ENCODE measurements around the gene LMO3. TPM values are rescaled to one million over a fixed set of nuclear protein-coding genes. Genes with fewer than 3 reads are reported as not detected.

LMO3 gene
- total RNA-seq, 1 donor from 2014 or later, result 1.5 TPM

DNA sequence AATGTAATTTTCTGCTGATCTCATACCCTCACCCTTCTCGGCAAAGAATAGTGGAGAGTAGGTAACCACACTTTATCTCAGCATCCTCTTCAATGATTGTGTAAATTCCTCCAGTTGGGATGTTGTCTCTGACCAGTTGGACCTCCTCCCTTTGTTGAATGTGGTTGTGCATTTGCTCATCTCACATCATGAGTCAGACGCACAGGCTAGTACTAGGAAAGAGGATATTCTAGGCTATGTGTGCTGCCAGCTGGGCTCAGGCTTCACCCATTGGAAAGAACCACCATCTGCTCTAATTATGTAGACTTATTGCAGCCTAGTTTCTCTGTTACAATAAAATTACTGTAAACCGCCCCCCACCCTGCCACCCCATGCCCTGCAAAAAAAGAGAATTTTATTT is 90.3 kb downstream of the LMO3 start:
- no peaks in the 10 kb centered on the region for H3K36me3 ChIP-seq
- H3K4me1 ChIP-seq, result no peaks in the 10 kb centered on the region
- H3K27me3 ChIP-seq (ENCODE audit: low read depth), result no peaks in the 10 kb centered on the region
- H3K4me3 ChIP-seq, result no peak overlapping the region
- H3K9me3 ChIP-seq (replicated peaks), result no peaks in the 10 kb centered on the region
- no peak for DNase-seq
- TF ChIP-seq, protein P1, sequence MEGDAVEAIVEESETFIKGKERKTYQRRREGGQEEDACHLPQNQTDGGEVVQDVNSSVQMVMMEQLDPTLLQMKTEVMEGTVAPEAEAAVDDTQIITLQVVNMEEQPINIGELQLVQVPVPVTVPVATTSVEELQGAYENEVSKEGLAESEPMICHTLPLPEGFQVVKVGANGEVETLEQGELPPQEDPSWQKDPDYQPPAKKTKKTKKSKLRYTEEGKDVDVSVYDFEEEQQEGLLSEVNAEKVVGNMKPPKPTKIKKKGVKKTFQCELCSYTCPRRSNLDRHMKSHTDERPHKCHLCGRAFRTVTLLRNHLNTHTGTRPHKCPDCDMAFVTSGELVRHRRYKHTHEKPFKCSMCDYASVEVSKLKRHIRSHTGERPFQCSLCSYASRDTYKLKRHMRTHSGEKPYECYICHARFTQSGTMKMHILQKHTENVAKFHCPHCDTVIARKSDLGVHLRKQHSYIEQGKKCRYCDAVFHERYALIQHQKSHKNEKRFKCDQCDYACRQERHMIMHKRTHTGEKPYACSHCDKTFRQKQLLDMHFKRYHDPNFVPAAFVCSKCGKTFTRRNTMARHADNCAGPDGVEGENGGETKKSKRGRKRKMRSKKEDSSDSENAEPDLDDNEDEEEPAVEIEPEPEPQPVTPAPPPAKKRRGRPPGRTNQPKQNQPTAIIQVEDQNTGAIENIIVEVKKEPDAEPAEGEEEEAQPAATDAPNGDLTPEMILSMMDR (IDR thresholded peaks at IDR 0.05; ENCODE audit: borderline replicate concordance), result no peak
- intact Hi-C loops (cut with micrococcal nuclease), result no loop called here
- H3K27ac ChIP-seq (replicated peaks), result no peak overlapping the region

DNA sequence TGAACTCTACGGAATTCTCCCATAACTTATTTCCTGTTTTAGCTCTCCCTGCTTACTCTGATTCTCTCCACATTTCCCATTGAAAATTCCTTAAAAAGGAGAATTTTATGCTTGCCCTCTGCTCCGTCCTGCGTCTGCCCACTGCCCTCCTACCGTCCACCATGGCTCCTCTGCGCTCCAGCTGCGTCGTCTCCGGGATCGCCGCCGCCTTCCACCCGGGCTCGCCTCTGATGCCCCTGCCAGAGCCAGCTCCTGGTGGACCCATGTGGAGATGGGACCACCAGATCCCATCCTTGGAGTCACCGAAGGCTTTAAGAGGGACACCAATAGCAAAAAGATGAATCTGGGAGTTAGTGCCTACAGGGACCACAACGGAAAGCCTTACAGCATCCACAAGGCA is 92.7 kb downstream of the LMO3 start:
- TF ChIP-seq, protein P1 (IDR thresholded peaks at IDR 0.05; ENCODE audit: borderline replicate concordance), result no peak
- Histone ChIP-seq H3K4me1 (no peaks in the 10 kb centered on the region), H3K36me3 (no peaks in the 10 kb centered on the region), H3K9me3 (replicated peaks) (no peaks in the 10 kb centered on the region), H3K27ac (replicated peaks) (no peak overlapping the region), H3K4me3 (no peak overlapping the region), H3K27me3 (ENCODE audit: low read depth) (no peaks in the 10 kb centered on the region)
- no peak for DNase-seq
- intact Hi-C loops (cut with micrococcal nuclease), result no loop called here

DNA sequence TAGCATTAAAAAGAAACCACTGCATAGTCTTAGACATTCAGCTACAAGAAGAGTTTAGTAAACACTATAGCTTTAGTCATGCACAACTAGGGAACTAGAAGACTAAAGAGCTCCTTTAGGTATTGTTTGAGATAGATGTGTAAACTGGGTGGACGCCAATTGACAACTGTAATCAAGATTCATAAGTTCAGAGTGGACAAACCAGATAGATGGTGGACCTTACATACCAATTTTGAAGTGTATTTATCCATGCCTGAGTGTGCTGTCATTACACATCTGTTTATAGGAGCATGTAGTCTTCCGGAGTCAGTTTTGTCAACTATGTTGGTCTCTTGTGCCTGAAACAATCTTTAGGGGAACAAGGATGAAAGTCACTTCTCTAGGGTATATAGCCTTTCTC is 96.6 kb downstream of the LMO3 start:
- H3K36me3 ChIP-seq, result no peaks in the 10 kb centered on the region
- no peaks in the 10 kb centered on the region for H3K4me1 ChIP-seq
- intact Hi-C loops (cut with micrococcal nuclease), result no loop called here
- no peak overlapping the region for H3K4me3 ChIP-seq
- no peak for DNase-seq
- H3K27ac ChIP-seq (replicated peaks), result no peak overlapping the region
- no peaks in the 10 kb centered on the region for H3K9me3 ChIP-seq (replicated peaks)
- TF ChIP-seq, protein P1 (IDR thresholded peaks at IDR 0.05; ENCODE audit: borderline replicate concordance), result no peak
- H3K27me3 ChIP-seq (ENCODE audit: low read depth), result no peaks in the 10 kb centered on the region

DNA sequence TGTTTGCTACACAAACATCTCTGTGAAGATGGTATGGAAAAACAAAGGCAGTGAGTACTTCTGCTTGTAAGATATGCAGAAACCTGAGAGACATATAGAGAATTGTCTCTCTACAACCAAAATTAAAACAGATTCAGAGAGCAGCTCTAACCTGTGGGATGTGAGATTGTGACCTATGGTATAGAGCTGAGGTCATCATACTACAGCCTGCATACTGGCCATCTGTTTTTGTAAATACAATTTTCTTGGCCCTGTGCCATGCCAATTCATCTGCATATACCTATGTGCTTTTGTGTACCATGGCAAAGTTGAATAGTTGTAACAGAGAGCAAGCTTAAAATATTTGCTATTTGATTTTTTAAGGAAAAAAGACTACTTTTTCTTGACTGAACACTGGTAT is 99.6 kb downstream of the LMO3 start:
- intact Hi-C loops (cut with micrococcal nuclease), result no loop called here
- DNase-seq, result no peak
- Histone ChIP-seq H3K9me3 (replicated peaks) (no peaks in the 10 kb centered on the region), H3K36me3 (no peaks in the 10 kb centered on the region), H3K27me3 (ENCODE audit: low read depth) (no peaks in the 10 kb centered on the region), H3K4me1 (no peaks in the 10 kb centered on the region), H3K27ac (replicated peaks) (no peak overlapping the region), H3K4me3 (no peak overlapping the region)
- TF ChIP-seq, protein P1 (IDR thresholded peaks at IDR 0.05; ENCODE audit: borderline replicate concordance), result no peak

DNA sequence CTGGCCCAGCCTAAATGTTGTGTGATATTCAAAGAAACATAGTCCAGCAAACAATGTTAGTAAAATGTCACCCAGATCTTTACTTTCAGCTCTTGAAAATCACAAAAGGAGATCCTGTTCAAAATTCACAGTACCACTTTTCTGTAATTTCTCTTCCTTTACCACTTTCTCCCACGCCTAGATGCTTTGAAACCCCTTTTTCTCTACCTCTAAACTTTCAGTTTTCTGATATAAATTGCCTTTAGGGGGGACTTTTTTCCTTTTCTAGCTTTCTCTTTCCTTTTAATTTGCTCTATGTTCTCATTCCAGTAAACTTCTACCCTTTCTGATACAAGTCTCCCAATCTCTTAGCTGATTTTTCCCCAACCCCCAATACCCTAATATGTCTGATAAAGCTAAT is 101.8 kb downstream of the LMO3 start:
- Histone ChIP-seq H3K9me3 (replicated peaks) (no peaks in the 10 kb centered on the region), H3K4me3 (no peak overlapping the region), H3K27me3 (ENCODE audit: low read depth) (no peaks in the 10 kb centered on the region), H3K4me1 (no peaks in the 10 kb centered on the region), H3K27ac (replicated peaks) (no peak overlapping the region), H3K36me3 (no peaks in the 10 kb centered on the region)
- TF ChIP-seq, protein P1 (IDR thresholded peaks at IDR 0.05; ENCODE audit: borderline replicate concordance), result no peak
- intact Hi-C loops (cut with micrococcal nuclease), result no loop called here
- no peak for DNase-seq

DNA sequence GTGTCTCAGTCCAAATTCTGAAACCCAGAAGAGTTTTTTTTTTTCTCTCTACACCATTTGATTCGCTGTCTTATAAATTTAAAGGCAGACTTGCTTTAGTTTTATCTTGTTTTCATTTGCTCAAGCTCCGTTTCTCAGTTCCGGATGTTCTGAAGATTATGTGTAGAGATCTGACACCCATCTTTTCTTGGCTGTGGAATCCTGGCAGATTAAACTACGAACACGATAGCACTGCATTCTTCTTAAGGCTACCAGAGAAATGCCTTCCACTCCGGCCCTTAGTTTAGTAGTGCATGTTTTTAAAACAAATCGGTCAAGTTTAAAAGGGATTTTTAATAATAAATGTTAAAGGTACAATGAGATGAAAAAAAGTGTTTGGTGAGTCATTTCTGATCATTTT is 106.4 kb downstream of the LMO3 start:
- TF ChIP-seq, protein P1 (IDR thresholded peaks at IDR 0.05; ENCODE audit: borderline replicate concordance), result no peak
- Histone ChIP-seq H3K27me3 (ENCODE audit: low read depth) (no peaks in the 10 kb centered on the region), H3K9me3 (replicated peaks) (no peaks in the 10 kb centered on the region), H3K36me3 (no peaks in the 10 kb centered on the region), H3K4me3 (no peak overlapping the region), H3K27ac (replicated peaks) (no peak overlapping the region), H3K4me1 (no peaks in the 10 kb centered on the region)
- intact Hi-C loops (cut with micrococcal nuclease), result no loop called here
- DNase-seq, result no peak

Measured in left ventricle myocardium inferior (tissue), 1 donor.